HG02981 (cell line): ENCODE results near the gene TYMP.

ENCODE experiments used
- ATAC-seq: cut with Tn5 transposase; IDR thresholded peaks from one replicate; pipeline ENCODE4 v1.9.1; 2021; ENCODE audit warnings: mild to moderate bottlenecking, moderate library complexity; ENCODE audit not compliant: unreplicated experiment

The TYMP gene

DNA sequence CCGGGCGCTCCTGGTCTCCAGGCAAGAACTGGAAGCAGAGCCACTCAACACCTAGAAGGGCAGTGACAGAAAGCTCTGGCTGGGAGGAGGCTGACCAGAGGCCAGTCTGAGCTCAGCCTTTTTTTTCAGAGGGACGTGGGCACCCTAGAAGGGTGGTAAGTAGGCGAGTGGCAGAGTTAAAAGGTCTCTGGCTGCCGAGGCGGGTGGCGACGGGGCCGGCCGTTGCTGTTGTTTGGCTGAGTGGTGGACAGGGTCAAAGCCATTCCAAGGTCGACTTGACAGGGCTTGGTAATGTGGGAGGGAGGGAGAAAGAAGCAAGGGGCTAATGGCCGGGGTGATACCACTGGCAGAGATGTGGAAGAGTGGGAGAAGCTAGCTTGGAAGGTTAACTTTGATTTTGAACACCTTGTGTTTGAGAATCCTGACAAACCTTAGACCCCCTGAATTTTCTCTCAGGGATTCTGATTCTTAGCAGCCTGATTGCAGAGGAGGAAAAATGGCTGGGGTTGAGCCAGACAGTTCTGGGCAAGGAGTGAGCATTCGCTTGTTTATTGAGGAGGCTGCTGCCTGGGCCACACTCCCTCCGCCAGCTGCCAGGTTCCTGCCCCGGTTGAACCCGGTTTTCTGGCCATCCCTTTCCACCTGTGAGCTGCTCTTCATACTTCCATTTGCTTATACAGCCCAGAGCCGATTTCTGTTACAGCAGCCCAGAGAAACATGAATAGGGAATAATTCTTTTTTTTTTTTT, 33.8 kb upstream of the TYMP start:
- no peak for ATAC-seq

DNA sequence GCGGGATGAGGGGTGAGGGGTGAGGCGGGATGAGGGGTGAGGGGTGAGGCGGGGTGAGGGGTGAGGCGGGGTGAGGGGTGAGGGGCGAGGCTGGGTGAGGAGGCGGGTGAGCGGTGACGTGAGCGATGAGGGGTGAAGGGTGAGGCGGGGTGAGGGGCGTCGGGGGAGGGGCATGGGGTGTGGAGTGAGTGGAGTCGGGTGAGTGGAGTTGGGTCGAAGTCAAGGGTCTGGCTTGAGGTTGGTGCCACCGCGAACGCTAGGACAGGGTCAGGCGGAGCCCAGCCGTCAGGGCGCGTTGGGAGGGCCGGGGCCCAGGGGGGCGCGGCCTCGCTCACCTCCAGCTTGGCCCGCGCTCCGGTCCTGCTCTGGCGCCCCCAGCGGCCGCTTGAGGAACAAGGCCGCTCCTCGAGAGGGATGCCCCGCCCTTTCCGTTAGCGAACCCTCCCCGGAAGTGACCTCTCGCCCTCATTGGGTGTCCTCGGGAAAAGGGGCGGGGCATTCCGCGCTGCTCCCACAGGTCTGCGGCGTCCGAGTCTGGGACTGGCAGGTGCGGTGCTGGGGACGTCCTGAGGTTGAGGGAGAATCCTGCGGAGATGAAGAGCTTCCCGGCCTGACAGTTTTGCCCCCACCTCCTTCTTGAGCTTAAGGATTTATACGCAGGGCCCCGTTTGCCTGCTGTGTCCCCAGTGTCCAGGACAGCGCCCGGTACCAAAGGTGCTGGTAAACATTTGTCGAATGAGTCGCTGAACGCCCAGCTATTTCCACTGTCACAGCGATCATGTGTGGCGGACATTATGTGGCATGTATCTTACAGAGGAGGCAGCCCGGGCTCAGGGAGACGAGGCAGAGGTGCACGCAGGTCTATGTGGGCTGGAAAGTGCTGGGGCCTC, 33.0 kb upstream of the TYMP start, which contains the start of gene SYCE3:
SYCE3 (minus strand) TSS at position 397 of the 890 bp plus-strand sequence. CDS start 6,514 bp downstream, outside the sequence.
- ATAC-seq = peak; percentile 83

DNA sequence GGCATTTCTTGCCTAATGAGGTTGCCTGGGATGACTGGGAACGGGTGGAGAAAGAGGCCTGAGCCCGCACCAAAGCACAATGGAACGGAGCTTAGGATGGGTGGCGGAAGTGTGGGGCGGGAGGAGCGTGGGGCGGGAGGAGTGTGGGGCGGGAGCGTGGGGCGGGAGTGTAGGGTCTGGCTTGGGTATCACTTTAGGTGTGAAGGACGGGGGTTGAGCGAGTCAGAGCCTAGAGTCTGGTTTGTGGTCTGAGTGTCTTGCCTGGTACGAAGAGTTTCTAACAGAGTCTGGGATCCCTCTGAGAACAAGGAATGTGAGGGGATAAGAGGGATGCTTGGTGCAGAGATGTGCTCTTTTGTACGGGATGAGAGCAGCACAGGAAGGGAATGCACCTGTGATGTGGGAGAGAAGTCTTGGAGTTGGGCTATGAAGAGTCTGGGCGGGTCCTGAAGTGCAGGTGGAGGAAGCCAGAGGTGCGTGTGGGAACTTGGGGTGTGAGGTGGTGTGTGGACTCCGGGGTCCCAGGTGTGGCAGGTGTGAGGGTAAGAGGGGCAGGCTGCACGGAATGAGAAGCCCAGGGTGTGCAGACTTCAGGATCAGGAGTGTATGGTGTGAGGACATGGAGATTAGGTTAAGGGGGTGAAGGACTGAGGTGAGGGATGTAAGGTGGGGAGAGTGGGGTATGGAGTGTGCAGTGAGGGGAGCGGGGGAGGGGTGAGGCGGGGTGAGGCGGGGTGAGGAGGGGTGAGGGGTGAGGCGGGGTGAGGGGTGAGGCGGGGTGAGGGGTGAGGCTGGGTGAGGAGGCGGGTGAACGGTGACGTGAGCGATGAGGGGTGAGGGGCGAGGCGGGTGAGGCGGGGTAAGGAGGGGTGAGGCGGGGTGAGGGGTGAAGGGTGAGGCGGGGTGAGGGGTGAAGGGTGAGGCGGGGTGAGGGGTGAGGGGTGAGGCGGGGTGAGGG, 31.9 kb upstream of the TYMP start:
- ATAC-seq = no peak

DNA sequence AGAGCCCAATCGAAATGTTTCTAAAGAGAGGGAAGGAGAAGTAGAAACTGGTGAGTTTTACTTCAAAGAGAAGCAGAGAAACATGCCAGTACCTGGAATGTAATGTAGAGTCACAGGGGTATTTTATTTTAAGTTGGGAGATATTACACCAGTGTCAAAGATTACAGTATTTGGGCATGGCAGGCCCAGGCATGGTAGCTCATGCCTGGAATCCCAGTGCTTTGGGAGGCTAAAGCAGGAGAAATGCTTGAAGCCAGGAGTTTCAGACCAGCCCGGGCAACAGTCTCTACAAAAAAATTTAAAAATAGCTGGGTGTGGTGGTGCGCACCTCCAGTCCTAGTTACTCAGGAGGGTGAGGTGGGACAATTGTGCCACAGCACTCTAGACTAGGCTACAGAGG, 30.2 kb upstream of the TYMP start:
- no peak for ATAC-seq

DNA sequence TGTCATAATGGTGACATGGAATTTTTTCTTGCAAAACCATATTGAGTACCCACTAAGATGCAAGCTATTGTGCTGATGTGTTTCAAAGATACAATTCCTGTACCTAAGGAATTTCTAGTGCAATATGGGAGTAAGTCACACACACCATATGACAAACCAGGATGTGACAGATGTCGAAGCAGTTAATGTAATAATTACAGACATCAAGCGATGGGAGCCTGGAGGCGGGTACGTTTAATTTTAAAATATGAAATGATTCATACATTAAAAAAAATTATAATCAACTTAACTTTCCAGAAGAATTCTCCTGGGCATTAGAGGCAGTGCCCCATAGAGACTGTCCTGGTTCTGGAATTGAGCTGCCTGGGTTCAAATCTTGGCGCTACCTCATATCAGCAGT, 26.9 kb upstream of the TYMP start:
- no peak for ATAC-seq

DNA sequence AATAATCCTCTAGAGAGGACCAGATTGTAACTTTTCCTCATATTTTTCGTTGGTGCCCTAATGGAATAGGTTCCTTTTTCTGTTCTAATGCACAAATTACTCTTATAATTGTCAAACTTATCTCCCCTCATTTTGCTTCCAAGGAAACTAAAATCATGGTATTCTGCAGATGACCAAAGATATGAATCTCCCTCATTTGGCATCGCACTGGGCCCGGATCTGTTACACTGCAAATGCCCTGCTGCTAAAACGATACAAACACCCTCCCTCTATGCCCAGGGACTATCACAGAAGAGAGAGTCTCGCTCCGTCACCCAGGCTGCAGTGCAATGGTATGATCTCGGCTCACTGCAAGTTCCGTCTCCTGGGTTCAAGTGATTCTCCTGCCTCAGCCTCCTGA, 23.5 kb upstream of the TYMP start:
- ATAC-seq = no peak

DNA sequence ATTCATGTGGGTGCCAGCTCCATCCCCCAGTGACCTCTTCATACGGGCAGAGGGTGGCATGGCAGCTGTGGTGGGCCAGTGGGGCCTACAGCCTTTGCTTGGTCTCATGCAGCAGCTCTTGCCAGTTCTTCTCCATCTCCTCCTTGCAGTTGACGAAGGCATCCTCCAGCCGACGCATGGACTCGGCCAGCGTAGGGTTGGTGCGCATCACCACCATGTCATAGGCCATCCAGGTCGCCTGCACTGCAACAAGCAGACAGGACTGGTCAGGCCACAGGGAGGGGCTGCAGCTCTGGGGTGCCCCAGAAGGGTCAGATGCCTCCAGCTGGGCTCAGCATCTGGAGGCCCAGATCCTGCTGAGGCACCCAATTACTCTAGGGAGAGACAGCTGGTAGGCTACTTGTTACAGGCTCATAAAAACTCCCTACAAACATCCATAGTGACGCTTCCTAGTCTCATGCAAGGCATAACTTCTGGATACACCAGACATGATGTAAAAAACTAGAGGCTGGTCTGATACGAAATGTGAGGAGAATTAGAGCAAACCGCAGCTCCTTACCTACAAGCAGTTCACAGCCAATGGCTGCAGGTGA, 21.4 kb upstream of the TYMP start:
- no peak for ATAC-seq

DNA sequence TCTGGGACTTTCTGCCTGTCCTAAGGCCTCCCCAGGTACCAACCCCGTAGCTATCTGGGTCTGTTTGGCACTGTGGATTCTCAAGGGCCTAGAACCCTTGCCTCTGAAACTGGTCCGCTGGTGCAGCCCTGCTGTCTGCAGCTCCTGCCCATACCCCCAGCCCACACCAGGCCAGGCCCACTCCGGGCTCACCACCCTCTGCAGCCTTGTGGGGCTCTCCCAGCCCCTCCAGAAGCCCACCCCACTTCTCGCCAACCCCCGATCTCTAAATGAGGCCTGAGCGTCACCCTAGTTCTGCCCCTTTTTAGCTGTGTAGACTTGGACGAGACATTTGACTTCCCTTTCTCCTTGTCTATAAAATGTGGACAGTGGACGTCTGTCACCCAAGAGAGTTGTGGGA, 20.6 kb upstream of the TYMP start:
- ATAC-seq = no peak

DNA sequence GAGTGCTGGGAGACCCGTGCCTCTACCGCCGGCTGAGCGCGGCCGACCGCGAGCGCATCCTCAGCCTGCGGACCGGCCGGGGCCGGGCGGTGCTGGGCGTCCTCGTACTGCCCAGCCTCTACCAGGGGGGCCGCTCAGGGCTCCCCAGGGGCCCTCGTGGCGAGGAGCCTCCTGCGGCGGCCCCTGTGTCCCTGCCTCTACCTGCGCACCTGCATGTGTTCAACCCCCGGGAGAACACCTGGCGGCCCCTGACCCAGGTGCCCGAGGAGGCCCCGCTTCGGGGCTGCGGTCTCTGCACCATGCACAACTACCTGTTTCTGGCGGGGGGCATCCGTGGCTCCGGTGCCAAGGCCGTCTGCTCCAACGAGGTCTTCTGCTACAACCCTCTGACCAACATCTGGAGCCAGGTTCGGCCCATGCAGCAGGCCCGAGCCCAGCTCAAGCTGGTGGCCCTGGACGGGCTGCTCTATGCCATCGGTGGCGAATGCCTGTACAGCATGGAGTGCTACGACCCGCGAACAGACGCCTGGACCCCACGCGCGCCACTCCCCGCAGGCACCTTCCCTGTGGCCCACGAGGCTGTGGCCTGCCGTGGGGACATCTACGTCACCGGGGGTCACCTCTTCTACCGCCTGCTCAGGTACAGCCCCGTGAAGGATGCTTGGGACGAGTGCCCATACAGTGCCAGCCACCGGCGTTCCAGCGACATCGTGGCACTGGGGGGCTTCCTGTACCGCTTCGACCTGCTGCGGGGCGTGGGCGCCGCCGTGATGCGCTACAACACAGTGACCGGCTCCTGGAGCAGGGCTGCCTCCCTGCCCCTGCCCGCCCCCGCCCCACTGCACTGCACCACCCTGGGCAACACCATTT, 19.3 kb upstream of the TYMP start:
- ATAC-seq = no peak

DNA sequence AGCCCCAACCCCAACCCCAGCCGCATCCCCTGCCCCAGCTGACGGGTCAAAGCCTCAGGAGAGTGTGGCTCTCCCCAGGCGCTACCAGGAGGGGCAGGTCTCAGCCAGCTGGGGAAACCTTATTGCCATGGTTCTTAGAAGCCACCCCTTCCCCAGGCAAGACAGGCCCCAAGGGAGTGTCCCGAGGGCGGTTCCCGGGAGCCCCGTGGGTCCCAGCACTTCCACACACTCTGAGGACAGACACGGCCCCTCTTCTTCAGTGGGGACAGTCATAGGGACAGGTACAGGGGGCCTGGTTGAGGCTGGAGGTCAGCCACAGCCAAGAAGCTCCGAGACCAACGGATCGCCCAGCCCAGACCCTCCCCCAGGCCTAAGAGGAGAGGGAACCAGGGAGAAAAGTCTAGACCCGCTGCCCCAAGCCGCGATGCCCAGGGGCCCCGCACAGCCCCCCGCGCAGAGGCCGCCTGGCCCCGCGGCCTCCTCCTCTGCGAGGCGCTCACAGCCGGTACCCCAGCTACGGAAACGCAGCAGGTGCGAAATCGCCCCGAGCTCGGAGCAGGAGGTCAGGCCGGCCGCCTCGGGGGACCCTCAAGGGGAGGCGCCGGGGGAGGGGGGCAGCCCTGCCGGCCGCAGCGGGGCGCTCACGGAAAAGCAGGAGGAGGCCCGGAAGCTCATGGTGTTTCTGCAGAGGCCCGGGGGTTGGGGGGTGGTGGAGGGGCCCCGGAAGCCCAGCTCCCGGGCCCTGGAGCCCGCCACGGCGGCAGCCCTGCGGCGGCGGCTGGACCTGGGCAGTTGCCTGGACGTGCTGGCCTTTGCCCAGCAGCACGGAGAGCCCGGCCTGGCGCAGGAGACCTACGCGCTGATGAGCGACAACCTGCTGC, 18.5 kb upstream of the TYMP start:
- ATAC-seq = no peak

DNA sequence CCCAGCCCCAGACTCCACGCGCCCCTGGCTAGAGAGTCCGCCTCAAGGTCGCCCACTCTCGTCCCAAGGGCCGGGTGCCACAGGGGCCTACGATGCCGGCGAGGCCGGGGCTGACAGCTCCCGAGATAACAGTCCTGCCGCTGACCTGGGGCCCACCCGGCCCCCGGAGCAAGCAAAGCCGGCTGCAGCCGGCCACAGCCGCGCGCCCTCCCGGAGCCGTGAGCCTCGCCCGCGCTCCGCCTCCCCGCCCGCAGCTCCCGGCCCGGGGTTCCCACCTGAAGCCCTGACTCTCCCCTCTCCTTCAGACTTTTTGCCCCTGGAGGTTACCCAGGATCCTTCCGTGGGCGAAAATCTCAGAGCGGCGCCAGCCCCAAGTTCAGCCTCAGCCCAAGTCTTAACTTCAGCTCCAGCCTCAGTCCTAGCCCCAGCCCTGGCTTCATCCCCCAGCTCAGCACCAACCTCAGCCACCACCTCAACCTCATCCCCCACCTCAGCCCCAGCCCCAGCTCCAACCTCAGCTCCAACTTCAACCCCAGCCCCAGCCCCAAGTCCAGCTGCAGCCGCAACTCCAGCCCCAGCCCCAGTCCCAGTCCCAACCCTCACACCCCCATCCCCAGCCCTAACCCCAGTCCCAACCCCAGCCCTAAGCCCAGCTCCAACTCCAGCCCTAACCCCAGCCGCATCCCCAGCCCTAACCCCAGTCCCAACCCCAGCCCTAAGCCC, 17.6 kb upstream of the TYMP start:
- no peak for ATAC-seq

DNA sequence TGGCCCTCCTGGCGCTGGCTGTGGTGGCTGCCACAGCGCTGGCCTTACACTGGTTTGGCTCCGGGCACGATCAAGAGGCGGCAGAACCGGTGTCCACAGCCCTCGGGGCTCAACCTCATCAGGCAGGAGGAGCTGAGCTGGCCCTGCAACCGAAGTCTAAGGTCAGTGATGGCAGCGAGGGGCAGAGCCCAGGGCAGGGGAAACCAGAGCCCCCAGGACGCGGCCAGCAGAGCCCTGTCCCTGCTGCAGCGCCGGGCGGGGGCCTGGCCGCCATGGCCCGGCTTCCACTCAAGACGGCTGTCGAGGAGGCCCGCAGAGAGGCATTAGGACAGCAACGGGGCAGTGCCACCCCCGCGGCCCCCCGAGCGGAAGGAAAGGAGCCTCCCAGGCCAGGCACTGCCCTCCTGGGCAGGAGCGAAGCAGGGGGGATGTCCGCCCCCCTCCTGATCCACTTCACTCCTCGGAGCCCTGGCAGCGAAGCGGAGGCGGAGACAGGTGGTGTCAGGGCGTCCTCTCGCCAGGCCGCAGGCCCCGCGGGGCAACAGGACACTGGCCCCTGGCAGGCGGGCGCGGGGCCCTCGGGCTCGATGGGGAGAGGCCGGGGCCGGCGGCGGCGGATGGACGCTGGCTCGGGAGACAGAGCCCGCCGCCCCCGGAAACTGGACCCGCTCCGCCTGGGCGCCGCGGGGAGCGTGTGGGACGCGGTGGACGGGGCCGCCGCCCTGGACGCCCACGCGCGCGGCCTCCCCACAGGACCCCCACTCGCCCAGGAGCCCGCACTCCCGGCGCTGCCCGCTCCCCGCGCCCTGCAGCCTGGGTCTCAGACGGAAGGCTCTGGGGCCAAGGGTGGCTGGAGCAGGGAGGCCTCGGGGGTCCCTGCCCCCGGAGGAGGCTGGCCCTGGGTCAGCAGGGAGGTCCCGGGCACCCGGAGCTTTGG, 16.8 kb upstream of the TYMP start:
- ATAC-seq = no peak

DNA sequence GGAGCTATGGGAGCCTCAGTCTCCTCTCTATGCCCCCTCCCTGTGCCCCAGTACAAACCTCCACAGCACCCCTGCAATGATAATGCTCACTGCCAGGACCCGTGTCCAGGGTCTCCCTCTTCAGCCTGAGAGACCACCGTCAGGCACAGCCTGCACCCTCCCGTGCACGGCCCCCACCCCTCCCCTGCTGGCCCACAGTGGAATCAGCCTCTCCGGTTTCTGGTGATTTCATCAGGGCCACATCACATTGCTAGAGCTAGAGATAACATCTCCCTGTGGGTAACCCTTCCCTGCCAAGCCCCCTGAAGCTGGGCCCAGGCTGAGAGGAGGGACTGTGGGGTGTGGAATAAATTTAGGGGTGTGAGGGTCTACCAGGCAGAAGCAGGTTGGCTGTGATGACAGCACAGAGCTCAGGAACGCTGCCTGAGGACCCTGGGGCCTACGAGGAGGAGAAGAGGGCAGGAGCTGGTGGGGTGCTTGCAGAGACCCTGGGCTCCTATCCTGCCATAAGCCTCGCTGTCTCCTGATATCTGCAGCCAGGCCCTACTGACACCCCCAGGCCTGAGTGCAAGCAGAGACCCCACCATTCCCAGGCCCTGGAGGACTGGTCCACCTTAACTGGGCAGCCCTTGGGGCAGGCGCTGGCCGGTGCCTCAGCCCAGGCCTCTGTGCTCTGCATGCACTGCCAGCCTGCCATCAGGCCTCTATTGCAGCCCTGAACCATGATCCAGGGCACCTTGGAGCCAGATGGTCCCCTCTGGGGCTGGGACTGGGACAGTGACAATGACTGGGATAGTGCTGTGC, 15.9 kb upstream of the TYMP start, which contains the start of gene KLHDC7B:
KLHDC7B (plus strand) TSS at position 378 of the 804 bp plus-strand sequence; CDS start at position 723, 345 bp downstream.
- no peak for ATAC-seq

DNA sequence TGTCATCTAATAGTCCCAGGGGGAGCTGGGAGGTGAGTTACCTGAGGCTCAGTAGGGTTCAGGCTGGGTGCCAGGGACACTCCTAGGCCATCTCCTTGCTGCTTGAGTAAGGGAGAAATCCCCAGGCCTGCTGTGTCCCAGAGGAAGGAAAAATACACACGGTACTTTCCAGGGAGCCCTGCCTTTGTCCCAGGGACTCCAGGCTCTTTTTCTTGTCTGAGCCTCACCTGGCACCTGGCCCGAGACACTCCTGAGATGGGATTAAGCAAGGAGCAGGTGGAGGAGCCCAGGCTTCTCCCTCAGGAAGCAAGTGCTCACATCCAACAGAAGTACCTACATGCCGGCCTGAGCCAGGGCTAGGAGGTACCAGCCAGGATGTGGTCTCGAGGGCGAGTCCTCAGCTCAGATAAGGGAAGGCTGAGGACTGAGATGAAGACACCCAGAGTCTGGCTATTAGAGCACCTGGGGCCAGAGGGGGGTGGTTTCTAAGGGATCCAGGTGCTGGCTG, 15.0 kb upstream of the TYMP start:
- ATAC-seq = no peak

DNA sequence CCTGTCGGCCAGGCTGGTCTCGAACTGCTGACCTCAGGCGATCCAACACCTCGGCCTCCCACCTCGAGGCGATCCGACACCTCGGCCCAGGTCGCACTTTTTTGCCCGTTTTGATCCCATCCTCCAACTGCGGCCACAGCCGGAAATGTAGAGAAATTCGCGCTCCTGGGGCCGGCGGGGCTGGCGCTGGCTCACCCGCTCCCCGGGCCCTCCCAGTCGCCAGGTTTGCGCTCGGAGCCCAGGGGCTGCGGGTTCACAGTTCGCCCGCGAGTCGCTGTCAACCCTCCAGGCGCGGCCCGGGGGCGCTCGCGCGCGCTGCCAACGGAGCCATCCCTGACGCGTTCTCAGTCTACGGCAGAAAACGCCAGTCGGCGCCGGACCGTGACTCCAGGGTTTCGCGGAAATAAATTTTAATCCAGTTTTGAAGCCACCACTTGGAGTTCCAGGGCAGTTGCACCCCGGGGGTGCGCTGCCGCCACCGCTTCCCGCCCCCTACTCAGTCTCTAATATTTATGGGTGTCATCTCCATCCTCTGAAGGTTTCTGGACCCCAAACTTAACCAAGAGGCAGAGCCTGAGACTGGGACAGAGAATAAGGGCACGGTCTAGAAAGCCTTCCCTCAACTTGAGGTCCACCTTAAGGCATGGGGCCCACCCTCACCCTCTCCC, 14.4 kb upstream of the TYMP start:
- ATAC-seq = no peak
